ENCODE data around the gene PTPRN2.
"Not testable (repeated sequence)": the region's sequence is repeated elsewhere in the genome, so short reads cannot be mapped to it uniquely, and the experiment has no call there.

Gene PTPRN2

GRCh38 chr7:157849726-157850125, 737.9 kb downstream of the PTPRN2 start:
- FAIRE-seq (no peak), DNase-seq (ENCODE audit: insufficient read length, low spot score) (no peak)
- no peak for TF ChIP-seq POLR2A (IDR thresholded peaks at IDR 0.05; ENCODE audit: low read depth, low read length)

GRCh38 chr7:157849341-157849596, 738.4 kb downstream of the PTPRN2 start:
- TF ChIP-seq POLR2A (IDR thresholded peaks at IDR 0.05; ENCODE audit: low read depth, low read length): no peak
- FAIRE-seq (no peak), DNase-seq (ENCODE audit: insufficient read length, low spot score) (no peak)

DNA sequence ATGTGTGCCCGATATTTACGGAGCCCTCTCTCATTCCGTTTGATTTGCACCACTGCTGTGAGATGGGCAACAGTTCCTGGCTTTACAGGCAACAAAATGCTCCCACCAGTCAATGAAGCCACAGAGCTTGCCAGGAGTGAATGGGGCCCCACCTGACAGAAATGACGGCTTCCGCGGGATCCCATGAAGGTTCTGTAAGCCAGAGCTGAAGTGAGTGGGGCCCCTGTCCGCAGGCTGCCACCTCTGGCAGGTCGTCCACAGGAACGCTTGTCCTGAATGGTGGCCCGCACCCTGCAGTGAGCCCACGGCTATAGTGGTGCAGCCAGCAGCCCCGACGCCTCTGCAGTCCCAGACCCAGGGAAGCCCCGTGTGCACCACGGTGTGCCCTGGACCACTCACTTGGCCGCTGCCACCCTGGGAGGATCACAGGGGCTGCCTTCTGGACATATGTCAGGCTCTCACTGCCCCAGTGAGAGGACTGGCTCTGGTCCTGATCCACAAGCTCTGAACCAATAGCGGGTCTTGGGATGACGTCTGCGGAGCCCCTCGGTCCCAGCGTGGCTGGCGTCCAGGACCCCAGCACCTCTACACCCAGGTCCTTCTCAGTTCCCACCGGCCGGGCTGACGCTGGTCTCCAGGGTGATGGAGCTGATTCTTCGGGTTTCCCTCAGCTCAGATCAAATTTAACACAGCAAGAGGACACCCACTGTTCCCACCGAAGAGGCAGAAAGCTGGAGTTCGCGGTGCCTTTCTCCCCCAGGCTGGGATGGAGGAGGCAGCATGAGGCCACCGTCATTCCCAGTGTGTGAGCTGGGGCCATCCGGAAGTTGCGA, 738.9 kb downstream of the PTPRN2 start:
- no peak for FAIRE-seq

GRCh38 chr7:157847756-157848487, 739.7 kb downstream of the PTPRN2 start:
- not testable (repeated sequence) for DNase-seq (ENCODE audit: insufficient read length, low spot score)

More for the DNA sequence above, 738.9 kb downstream of the PTPRN2 start:
- no peak for TF ChIP-seq POLR2A (IDR thresholded peaks at IDR 0.05; ENCODE audit: low read depth, low read length)
- no peak for DNase-seq (ENCODE audit: insufficient read length, low spot score)

DNA sequence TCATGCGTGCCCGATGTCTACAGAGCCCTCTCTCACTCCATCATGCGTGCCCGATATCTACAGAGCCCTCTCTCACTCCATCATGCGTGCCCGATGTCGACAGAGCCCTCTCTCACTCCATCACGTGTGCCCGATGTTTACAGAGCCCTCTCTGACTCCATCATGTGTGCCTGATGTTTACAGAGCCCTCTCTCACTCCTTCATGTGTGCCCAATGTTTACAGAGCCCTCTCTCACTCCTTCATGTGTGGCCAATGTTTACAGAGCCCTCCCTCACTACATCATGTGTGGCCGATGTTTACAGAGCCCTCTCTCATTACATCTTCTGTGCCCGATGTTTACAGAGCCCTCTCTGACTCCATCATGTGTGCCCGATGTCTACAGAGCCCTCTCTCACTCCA, 740.9 kb downstream of the PTPRN2 start:
- not testable (repeated sequence) for FAIRE-seq; DNase-seq (ENCODE audit: insufficient read length, low spot score)

More at GRCh38 chr7:157847756-157848487, 739.7 kb downstream of the PTPRN2 start:
- not testable (repeated sequence) for FAIRE-seq

DNA sequence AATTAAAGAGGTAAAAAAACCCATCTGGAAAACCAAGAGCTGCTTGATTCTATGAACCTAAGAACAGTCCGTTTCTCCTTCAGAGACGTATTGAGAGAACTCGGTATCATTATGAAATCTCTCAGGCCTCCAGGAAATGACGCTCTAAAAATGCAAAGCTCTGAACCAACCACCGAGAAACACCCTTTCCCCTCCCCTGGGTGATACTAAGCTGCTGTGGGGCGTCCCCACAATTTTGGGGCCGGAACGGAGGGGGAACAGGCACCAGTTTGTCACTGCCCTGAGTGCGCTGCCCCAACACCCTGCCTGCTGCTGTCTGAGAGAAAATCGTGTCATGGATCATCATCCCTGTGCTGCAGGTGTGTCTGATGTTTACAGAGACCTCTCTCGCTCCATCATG, 741.4 kb downstream of the PTPRN2 start:
- TF ChIP-seq POLR2A (IDR thresholded peaks at IDR 0.05; ENCODE audit: low read depth, low read length): no peak
- DNase-seq (ENCODE audit: insufficient read length, low spot score): no peak
- no peak for FAIRE-seq

GRCh38 chr7:157845203-157845835, 742.3 kb downstream of the PTPRN2 start:
- FAIRE-seq (peak; percentile 67), DNase-seq (ENCODE audit: insufficient read length, low spot score) (peak; percentile 75)
- TF ChIP-seq POLR2A (IDR thresholded peaks at IDR 0.05; ENCODE audit: low read depth, low read length): no peak

GRCh38 chr7:157844611-157845010, 743.0 kb downstream of the PTPRN2 start:
- no peak for FAIRE-seq
- no peak for TF ChIP-seq POLR2A (IDR thresholded peaks at IDR 0.05; ENCODE audit: low read depth, low read length)
- no peak for DNase-seq (ENCODE audit: insufficient read length, low spot score)

GRCh38 chr7:157844141-157844540, 743.5 kb downstream of the PTPRN2 start:
- FAIRE-seq (no peak), DNase-seq (ENCODE audit: insufficient read length, low spot score) (no peak)

DNA sequence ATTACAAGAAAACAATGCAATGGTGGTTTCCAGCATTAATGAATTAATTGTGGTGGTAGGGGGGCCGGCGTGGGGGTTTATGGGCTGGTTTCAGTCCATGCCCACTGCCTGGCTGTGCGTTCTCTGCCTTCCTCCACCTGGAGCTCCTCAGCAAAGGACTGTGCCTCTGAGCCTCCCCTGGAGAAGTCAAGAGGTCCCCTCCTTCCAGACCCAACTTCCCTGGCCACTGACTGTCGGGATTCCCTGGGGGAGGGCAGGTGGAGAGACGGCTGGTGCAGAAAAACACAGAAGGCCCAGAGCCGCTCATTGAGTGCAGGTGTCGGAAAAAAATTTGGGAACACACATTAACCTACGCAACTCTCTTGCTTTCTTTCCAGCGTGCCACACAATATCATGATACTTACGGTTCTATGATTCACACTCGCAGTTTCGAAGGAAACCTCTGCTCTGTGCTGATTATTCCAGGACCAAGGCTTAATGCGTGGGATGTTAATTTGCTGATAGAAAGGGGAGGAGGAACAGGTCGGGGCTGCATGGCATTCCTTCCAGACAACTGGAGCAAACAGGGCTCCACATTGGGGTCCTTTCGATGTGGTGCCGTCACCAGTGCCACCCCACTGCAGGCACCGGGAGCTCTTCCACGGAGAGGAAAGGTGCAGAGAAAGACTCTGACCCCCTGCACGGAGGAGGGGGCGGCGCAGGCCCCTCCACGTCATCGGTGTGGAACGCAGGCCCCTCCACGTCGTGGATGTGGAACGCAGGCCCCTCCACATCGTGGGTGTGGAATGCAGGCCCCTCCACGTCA, 744.1 kb downstream of the PTPRN2 start:
- no peak for TF ChIP-seq POLR2A (IDR thresholded peaks at IDR 0.05; ENCODE audit: low read depth, low read length)
- DNase-seq (ENCODE audit: insufficient read length, low spot score) (no peak), FAIRE-seq (no peak)

More at GRCh38 chr7:157844141-157844540, 743.5 kb downstream of the PTPRN2 start:
- TF ChIP-seq POLR2A (IDR thresholded peaks at IDR 0.05; ENCODE audit: low read depth, low read length): no peak

- FAIRE-seq (no peak), DNase-seq (ENCODE audit: insufficient read length, low spot score) (no peak)
- TF ChIP-seq POLR2A (IDR thresholded peaks at IDR 0.05; ENCODE audit: low read depth, low read length): no peak
Observed at GRCh38 chr7:157841773-157842370, 745.8 kb downstream of the PTPRN2 start.

- DNase-seq (ENCODE audit: insufficient read length, low spot score) (no peak), FAIRE-seq (no peak)
- no peak for TF ChIP-seq POLR2A (IDR thresholded peaks at IDR 0.05; ENCODE audit: low read depth, low read length)
Observed at GRCh38 chr7:157840914-157841772, 746.5 kb downstream of the PTPRN2 start.
